ENCODE data around the gene MACF1.

The MACF1 gene

DNA sequence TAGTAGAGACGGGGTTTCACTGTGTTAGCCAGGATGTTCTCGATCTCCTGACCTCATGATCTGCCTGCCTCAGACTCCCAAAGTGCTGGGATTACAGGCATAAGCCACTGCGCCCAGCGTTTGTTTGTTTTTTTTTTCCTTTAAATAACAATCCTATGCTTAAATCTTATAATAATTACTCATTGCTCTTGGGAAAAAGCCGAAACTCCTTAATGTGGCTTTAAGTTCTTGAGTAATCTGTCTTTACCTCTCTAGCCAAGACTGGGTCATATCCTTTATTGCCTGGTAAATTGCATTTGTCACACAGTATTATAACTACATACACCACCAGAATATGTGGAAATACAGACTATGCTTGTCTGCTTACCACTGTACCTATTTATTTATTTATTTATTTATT is 97.1 kb downstream of the MACF1 start:
- no peak for DNase-seq (ENCODE audit: low read depth)
- H3K4me3 ChIP-seq (ENCODE audit: low read length) = no peak overlapping the region
- TF ChIP-seq, protein P1, sequence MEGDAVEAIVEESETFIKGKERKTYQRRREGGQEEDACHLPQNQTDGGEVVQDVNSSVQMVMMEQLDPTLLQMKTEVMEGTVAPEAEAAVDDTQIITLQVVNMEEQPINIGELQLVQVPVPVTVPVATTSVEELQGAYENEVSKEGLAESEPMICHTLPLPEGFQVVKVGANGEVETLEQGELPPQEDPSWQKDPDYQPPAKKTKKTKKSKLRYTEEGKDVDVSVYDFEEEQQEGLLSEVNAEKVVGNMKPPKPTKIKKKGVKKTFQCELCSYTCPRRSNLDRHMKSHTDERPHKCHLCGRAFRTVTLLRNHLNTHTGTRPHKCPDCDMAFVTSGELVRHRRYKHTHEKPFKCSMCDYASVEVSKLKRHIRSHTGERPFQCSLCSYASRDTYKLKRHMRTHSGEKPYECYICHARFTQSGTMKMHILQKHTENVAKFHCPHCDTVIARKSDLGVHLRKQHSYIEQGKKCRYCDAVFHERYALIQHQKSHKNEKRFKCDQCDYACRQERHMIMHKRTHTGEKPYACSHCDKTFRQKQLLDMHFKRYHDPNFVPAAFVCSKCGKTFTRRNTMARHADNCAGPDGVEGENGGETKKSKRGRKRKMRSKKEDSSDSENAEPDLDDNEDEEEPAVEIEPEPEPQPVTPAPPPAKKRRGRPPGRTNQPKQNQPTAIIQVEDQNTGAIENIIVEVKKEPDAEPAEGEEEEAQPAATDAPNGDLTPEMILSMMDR (conservative IDR thresholded peaks at IDR 0.05; ENCODE audit: low read length) = no peak

DNA sequence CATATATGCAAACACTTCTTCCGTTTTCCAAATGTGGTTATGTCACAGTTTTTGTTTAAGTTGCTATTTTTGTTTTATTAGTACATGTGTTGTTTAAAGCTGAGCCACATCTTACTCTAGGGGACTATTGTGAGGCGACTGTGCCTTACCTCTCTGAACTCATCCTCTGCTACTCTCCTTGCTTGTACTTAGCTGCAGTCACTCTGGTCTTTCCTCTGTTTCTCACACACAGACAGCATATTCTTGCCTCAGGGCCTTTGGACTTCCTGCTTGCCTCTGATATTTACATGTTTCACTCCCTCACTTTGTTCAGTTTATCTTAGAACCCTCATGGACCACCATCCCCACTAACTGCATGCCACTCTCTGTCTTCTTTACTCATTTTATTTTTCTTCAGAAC is 101.1 kb downstream of the MACF1 start:
- TF ChIP-seq, protein P1 (conservative IDR thresholded peaks at IDR 0.05; ENCODE audit: low read length) = no peak
- DNase-seq (ENCODE audit: low read depth) = no peak
- no peak overlapping the region for H3K4me3 ChIP-seq (ENCODE audit: low read length)

DNA sequence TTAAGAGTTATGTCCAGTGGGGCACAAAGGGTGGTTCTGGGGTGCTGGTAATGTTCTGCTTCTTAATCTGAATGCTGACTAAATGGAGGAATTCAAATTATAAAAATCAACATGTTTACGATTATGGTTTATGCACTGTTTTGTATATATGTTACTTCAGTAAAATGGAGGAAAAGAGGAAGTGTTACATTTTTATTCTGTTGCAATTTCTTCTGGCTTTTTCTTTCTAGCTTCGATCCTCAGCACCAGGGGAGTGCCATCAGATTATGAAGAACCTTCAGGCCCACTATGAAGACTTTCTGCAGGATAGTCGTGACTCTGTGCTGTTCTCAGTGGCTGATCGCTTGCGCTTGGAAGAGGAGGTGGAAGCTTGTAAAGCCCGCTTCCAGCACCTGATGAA is 105.5 kb downstream of the MACF1 start:
- no peak overlapping the region for H3K4me3 ChIP-seq (ENCODE audit: low read length)
- TF ChIP-seq, protein P1 (conservative IDR thresholded peaks at IDR 0.05; ENCODE audit: low read length) = no peak
- no peak for DNase-seq (ENCODE audit: low read depth)

DNA sequence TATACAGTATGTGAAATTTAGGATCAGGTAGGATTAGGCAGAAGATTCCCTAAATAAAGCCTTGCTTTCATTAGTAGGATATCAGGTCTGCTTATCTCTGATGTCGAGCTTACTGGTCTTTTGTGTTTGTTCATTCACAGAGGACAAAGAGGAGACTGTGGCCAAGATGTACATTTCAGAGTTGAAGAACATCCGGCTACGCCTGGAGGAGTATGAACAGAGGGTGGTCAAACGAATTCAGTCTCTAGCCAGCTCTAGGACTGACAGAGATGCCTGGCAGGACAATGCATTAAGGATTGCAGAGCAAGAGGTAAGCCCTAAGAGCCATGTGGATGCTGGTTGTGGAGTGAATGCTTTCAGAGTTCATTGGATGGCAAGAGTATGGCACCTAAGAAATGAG is 106.2 kb downstream of the MACF1 start:
- DNase-seq (ENCODE audit: low read depth) = no peak
- TF ChIP-seq, protein P1 (conservative IDR thresholded peaks at IDR 0.05; ENCODE audit: low read length) = no peak

DNA sequence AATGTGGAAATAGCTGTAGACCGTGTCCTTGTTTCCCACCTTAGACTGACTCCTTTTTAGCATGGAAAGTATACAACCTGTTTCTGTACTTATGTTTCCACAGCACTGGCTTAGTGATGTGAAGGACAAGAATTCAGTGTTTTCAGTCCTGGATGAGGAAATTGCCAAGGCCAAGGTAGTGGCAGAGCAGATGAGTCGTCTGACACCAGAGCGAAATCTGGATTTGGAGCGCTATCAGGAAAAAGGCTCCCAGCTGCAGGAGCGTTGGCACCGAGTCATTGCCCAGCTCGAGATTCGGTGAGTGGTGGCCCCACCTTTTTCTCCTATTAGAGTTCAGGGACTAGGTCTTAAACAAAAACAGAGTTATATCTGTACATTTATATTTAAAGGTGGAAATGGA is 112.6 kb downstream of the MACF1 start:
- TF ChIP-seq, protein P1 (conservative IDR thresholded peaks at IDR 0.05; ENCODE audit: low read length) = no peak
- no peak for DNase-seq (ENCODE audit: low read depth)
- no peak overlapping the region for H3K4me3 ChIP-seq (ENCODE audit: low read length)

More for the DNA sequence above, 106.2 kb downstream of the MACF1 start:
- no peak overlapping the region for H3K4me3 ChIP-seq (ENCODE audit: low read length)

DNA sequence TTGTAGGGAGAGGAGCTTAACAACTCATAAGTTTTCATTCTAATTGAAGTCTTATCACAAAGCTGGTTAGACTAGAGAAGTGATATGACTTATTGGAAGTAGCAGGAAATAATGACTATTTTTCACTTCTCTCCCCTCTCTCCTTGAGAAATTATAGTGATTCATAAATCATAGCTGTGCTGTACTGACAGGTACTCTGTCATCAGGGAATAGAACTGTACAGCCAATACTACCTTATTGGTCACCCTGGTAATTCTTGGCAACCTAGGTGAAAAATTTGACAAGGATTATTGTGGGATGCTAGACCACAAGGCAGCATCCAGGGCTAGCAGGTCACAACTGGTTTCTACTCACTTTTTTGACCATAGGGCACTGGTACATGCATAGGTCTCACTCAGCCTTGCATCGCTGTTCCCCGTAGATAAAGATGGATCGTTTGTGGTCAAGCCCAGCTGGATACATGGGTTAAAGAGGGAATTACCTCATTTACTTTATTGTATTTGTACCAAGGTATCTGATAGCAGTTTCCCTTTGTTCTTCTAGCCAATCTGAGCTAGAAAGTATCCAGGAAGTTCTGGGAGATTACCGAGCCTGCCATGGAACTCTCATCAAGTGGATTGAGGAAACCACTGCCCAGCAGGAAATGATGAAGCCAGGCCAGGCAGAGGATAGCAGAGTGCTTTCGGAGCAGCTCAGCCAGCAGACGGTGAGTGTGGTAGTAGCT is 113.6 kb downstream of the MACF1 start:
- H3K4me3 ChIP-seq (ENCODE audit: low read length) = no peak overlapping the region
- TF ChIP-seq, protein P1 (conservative IDR thresholded peaks at IDR 0.05; ENCODE audit: low read length) = no peak
- DNase-seq (ENCODE audit: low read depth) = no peak

DNA sequence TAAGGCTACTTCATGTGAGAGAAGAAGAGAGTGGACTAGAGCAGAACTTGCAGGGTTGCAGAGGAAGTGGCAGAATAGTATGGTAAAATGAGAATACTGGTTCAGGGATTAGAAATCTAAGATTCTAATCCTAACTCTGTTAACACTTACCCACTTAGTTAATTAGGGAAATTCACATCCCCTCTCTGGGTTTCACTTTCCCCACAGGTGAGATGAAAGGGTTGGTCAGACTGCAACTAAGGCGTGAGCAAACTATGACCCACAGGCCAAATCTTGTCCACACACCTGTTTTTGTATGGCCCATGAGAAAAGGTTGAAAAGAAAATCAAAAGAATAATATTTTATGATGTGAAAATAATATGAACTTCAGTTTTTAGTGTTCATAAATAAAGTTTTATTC is 117.5 kb downstream of the MACF1 start:
- TF ChIP-seq, protein P1 (conservative IDR thresholded peaks at IDR 0.05; ENCODE audit: low read length) = no peak
- DNase-seq (ENCODE audit: low read depth) = no peak
- no peak overlapping the region for H3K4me3 ChIP-seq (ENCODE audit: low read length)

All from AG10803 (cell line).